Small intestine (tissue), 7 donors: Measurements from ENCODE around the gene TMEM92. TPM values are rescaled to one million over a fixed set of nuclear protein-coding genes. Genes with fewer than 3 reads are reported as not detected.
"Not testable (repeated sequence)": the region's sequence is repeated elsewhere in the genome, so short reads cannot be mapped to it uniquely, and the experiment has no call there.

Experiments used
- DNase-seq, 2 donors: peaks; one replicate each; pipeline versions ENCODE4 v3.0.0 to v3.0.0-alpha.2; 2013
- FAIRE-seq: peaks from 2 replicates; lab custom pipeline; 2012; peaks lifted over from hg19 to GRCh38; lab: Jason Lieb, UNC
- H3K27ac ChIP-seq, 3 donors: one replicate each; pipeline ENCODE4 v1.5.1; 2013; ENCODE audit warnings: low read length in 2 of 3, mild to moderate bottlenecking in 2 of 3, control low read depth in 1 of 3, inconsistent platforms in 1 of 3, low read depth in 1 of 3, moderate library complexity in 1 of 3
- H3K27me3 ChIP-seq, 3 donors: one replicate each; pipeline ENCODE4 v1.6.1; 2013; ENCODE audit warnings: low read length in 3 of 3, inconsistent platforms in 1 of 3; ENCODE audit not compliant: control insufficient read depth in 3 of 3, insufficient read depth in 3 of 3
- H3K36me3 ChIP-seq, 3 donors: one replicate each; pipeline ENCODE4 v1.6.1; 2013; ENCODE audit warnings: low read length in 3 of 3, inconsistent platforms in 1 of 3, low read depth in 1 of 3, mild to moderate bottlenecking in 1 of 3, moderate library complexity in 1 of 3; ENCODE audit not compliant: control insufficient read depth in 3 of 3, insufficient read depth in 2 of 3
- H3K4me1 ChIP-seq, 3 donors: one replicate each; pipeline ENCODE4 v1.6.1; 2013; ENCODE audit warnings: low read length in 2 of 3, inconsistent platforms in 1 of 3, low read depth in 1 of 3, mild to moderate bottlenecking in 1 of 3, moderate library complexity in 1 of 3; ENCODE audit not compliant: control insufficient read depth in 3 of 3, insufficient read depth in 2 of 3
- H3K4me3 ChIP-seq, 3 donors: one replicate each; pipeline ENCODE4 v1.5.1; 2013; ENCODE audit warnings: low read length in 3 of 3, control low read depth in 1 of 3, inconsistent platforms in 1 of 3, low read depth in 1 of 3, mild to moderate bottlenecking in 1 of 3, moderate library complexity in 1 of 3
- H3K9me3 ChIP-seq, 2 donors: one replicate each; pipeline ENCODE4 v1.6.1; 2013; ENCODE audit warnings: low read depth in 1 of 2, low read length in 1 of 2; ENCODE audit not compliant: control insufficient read depth in 2 of 2, insufficient read depth in 1 of 2
- WGBS, 3 donors: extraction: QIAGEN DNeasy Blood & Tissue Kit; methylation state at CpG; one replicate each; pipeline ENCODE4 v1.1.7; 2013; 5-methylcytosine and 5-hydroxymethylcytosine counted together
- polyA plus RNA-seq, 4 donors: library from polyadenylated mRNA; stranded (reverse) in 3 of 4; unstranded in 1 of 4; fragments of 200-250 nt in 3 of 4; fragments of 120-200 nt in 1 of 4; gene quantifications; one replicate each; pipeline versions ENCODE4 v1.2.1 to v1.2.3, GENCODE V29; 2013
- donor health status: healthy with polysubstance abuse.
- donor health status: control.
- donor health status: control.
- donor health status: Bipolar disorder and iron deficiency.
- donor health status: healthy.

Gene TMEM92
- polyA plus RNA-seq, 4 donors = 29.1 to 91.1 (median 46.3) TPM

- no peaks in the 10 kb centered on the region for H3K27me3 ChIP-seq
- H3K4me1 ChIP-seq = peaks cover 0 to 63% (median 19%) of the 10 kb centered on the region in 3 donors
- peaks cover 0 to 41% (median 4%) of the 10 kb centered on the region in 3 donors for H3K36me3 ChIP-seq
- peak; percentile 74 to 81 for DNase-seq
- H3K9me3 ChIP-seq = no peaks in the 10 kb centered on the region
- H3K4me3 ChIP-seq = no peak overlapping the region
- peak overlapping the region in 1 of 3 donors; percentile 39 for H3K27ac ChIP-seq
- FAIRE-seq = no peak
- 28 to 64% (median 38%) methylated on average over 4 of the region's 4 CpGs for WGBS, 3 donors
Observed at GRCh38 chr17:50281739-50282401, 7.6 kb downstream of the TMEM92 start.

- H3K36me3 ChIP-seq = peaks cover 0 to 29% (median 4%) of the 10 kb centered on the region in 3 donors
- no peaks in the 10 kb centered on the region for H3K9me3 ChIP-seq
- DNase-seq (no peak), FAIRE-seq (no peak)
- no peaks in the 10 kb centered on the region for H3K27me3 ChIP-seq
- no peak overlapping the region for H3K27ac ChIP-seq
- peaks cover 0 to 49% (median 19%) of the 10 kb centered on the region in 3 donors for H3K4me1 ChIP-seq
- no peak overlapping the region for H3K4me3 ChIP-seq
- WGBS, 3 donors = 66 to 72% (median 67%) methylated on average over 10 of the region's 10 CpGs
Observed at GRCh38 chr17:50283246-50283645, 9.0 kb downstream of the TMEM92 start.

GRCh38 chr17:50283714-50284113, 9.4 kb downstream of the TMEM92 start:
- Histone ChIP-seq H3K4me3 (no peak overlapping the region), H3K4me1 (peaks cover 0 to 44% (median 19%) of the 10 kb centered on the region in 3 donors), H3K27me3 (no peaks in the 10 kb centered on the region), H3K27ac (no peak overlapping the region), H3K36me3 (peaks cover 0 to 25% (median 4%) of the 10 kb centered on the region in 3 donors), H3K9me3 (no peaks in the 10 kb centered on the region)
- 56 to 74% (median 61%) methylated on average over 7 of the region's 7 CpGs for WGBS, 3 donors
- FAIRE-seq (no peak), DNase-seq (peak in 1 of 2 donors; percentile 22)

- Histone ChIP-seq H3K27ac (no peak overlapping the region), H3K4me1 (peaks cover 2 to 32% (median 5%) of the 10 kb centered on the region in 3 donors), H3K27me3 (no peaks in the 10 kb centered on the region), H3K9me3 (no peaks in the 10 kb centered on the region), H3K4me3 (no peak overlapping the region), H3K36me3 (peaks cover 0 to 3% (median 0%) of the 10 kb centered on the region in 3 donors)
- WGBS, 3 donors = 47 to 76% (median 71%) methylated on average over 3 of the region's 3 CpGs
- no peak for FAIRE-seq
- no peak for DNase-seq
Observed at GRCh38 chr17:50285941-50286340, 11.7 kb downstream of the TMEM92 start.

GRCh38 chr17:50287302-50287701, 13.0 kb downstream of the TMEM92 start:
- not testable (repeated sequence) for H3K9me3 ChIP-seq, FAIRE-seq, H3K4me3 ChIP-seq, H3K36me3 ChIP-seq, DNase-seq, H3K27ac ChIP-seq, H3K27me3 ChIP-seq
- 73 to 81% (median 77%) methylated on average over 7 of the region's 7 CpGs for WGBS, 3 donors
- peaks cover 2 to 21% (median 2%) of the 10 kb centered on the region in 3 donors for H3K4me1 ChIP-seq

GRCh38 chr17:50288306-50288705, 14.0 kb downstream of the TMEM92 start:
- no peak for DNase-seq

GRCh38 chr17:50289278-50289677, 15.0 kb downstream of the TMEM92 start:
- Histone ChIP-seq H3K36me3 (no peaks in the 10 kb centered on the region), H3K4me1 (peaks cover 0 to 13% (median 2%) of the 10 kb centered on the region in 3 donors), H3K27ac (peak overlapping the region in 1 of 3 donors; percentile 77), H3K9me3 (no peaks in the 10 kb centered on the region), H3K4me3 (no peak overlapping the region), H3K27me3 (no peaks in the 10 kb centered on the region)
- DNase-seq (no peak), FAIRE-seq (no peak)
- 67 to 84% (median 73%) methylated on average over 3 of the region's 3 CpGs for WGBS, 3 donors

More at GRCh38 chr17:50288306-50288705, 14.0 kb downstream of the TMEM92 start:
- Histone ChIP-seq H3K9me3 (no peaks in the 10 kb centered on the region), H3K27ac (peak overlapping the region in 1 of 3 donors; percentile 77), H3K4me3 (no peak overlapping the region), H3K4me1 (peaks cover 2 to 19% (median 2%) of the 10 kb centered on the region in 3 donors), H3K27me3 (no peaks in the 10 kb centered on the region), H3K36me3 (peaks cover 0 to 2% (median 0%) of the 10 kb centered on the region in 3 donors)
- FAIRE-seq = no peak
- 87 to 93% (median 89%) methylated on average over 4 of the region's 4 CpGs for WGBS, 3 donors

- 38 to 44% (median 38%) methylated on average over 8 of the region's 8 CpGs for WGBS, 3 donors
- Histone ChIP-seq H3K36me3 (no peaks in the 10 kb centered on the region), H3K9me3 (no peaks in the 10 kb centered on the region), H3K4me1 (peaks cover 0 to 10% (median 2%) of the 10 kb centered on the region in 3 donors), H3K27ac (peak overlapping the region in 2 of 3 donors; percentile 21 to 77), H3K27me3 (no peaks in the 10 kb centered on the region), H3K4me3 (no peak overlapping the region)
- peak; percentile 33 to 62 for DNase-seq
- FAIRE-seq = no peak
Observed at GRCh38 chr17:50289991-50290702, 15.9 kb downstream of the TMEM92 start.
